Measurements from ENCODE around the gene C16orf90.

- TF ChIP-seq CTCF (IDR thresholded peaks at IDR 0.05; ENCODE audit: poor library complexity): no peak
- no peak for TF ChIP-seq EZH2 (IDR thresholded peaks at IDR 0.05; ENCODE audit: borderline replicate concordance)
- no peak for TF ChIP-seq EZH2phosphoT487 (IDR thresholded peaks at IDR 0.05; ENCODE audit: low read depth, severe bottlenecking, unreplicated experiment)
These were observed 19.5 kb downstream of the C16orf90 start for GRCh38 chr16:3475604-3476375.
